ENCODE results near the gene ARID1A. TPM values are rescaled to one million over a fixed set of nuclear protein-coding genes. Genes with fewer than 3 reads are reported as not detected.
A peak's percentile ranks its signal among the peaks of the same experiment; 100 is the strongest.

ARID1A gene
- total and polyA plus RNA-seq, 2 of the 4 experiments (the other 2 are of a cell fraction): 14.0 to 40.7 TPM

DNA sequence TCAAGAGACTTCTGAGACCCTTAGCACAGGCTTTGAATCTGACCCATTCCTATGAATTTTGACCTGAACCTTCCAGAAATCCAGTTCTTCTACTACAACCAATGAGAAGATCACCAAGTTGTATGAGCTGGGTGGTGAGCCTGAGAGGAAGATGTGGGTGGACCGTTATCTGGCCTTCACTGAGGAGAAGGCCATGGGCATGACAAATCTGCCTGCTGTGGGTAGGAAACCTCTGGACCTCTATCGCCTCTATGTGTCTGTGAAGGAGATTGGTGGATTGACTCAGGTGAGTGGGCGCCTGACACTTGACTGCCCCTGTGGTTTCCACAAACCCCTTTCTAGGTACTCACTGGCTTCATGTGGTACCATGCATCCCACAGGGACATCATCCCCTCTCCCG, 71.9 kb downstream of the ARID1A start:
- intact Hi-C loops (cut with micrococcal nuclease): loop anchor here (5.0 kb wide), 1 partner anchor 35 kb away; no protein-coding TSS in a partner anchor
- Histone ChIP-seq H3K4ac (ENCODE audit: low read depth, low read length) (no peak overlapping the region), H2AK9ac (replicated peaks; ENCODE audit: low read depth, low read length, poor library complexity) (no peak overlapping the region), H3K14ac (replicated peaks; ENCODE audit: low read depth, low read length) (0 out of 2 replicates have a peak overlapping the region, but pooled peaks have one; percentile 2), H2BK15ac (ENCODE audit: low read depth, low read length) (no peak overlapping the region), H3K18ac (ENCODE audit: low read depth, low read length) (no peak overlapping the region), H2BK20ac (ENCODE audit: low read depth, low read length) (no peak overlapping the region), H3K27ac (ENCODE audit: insufficient read depth, low read length) (no peak overlapping the region), H4K8ac (ENCODE audit: low read depth in 2 of 2, low read length in 2 of 2) (no peak overlapping the region), H2BK5ac (ENCODE audit: low read depth, low read length, poor library complexity, severe bottlenecking) (no peak overlapping the region), H3K56ac (ENCODE audit: extremely low read depth, insufficient read depth, low read length) (no peak overlapping the region), H3K23ac (ENCODE audit: low read depth, low read length) (0 out of 2 replicates have a peak overlapping the region, but pooled peaks have one; percentile 2), H3K4me2 (ENCODE audit: low read depth, low read length) (no peak overlapping the region), H3K27me3 (ENCODE audit: control insufficient read depth, insufficient read depth, low read length) (no peaks in the 10 kb centered on the region), H4K5ac (ENCODE audit: low read depth, low read length) (no peak overlapping the region), H3K4me3 (ENCODE audit: insufficient read depth, low read depth, low read length) (no peak overlapping the region), H3K36me3 (ENCODE audit: control insufficient read depth, insufficient read depth, low read length) (peaks cover 54% of the 10 kb centered on the region), H3K79me1 (ENCODE audit: low read depth in 1 of 2, low read length in 2 of 2) (peaks cover 36 to 70% of the 10 kb centered on the region in 2 experiments), H2AK5ac (ENCODE audit: low read depth, low read length) (no peak overlapping the region; the same call in 1 of the 2 replicates), H3K9me1 (ENCODE audit: insufficient read depth, low read length) (peaks cover 38% of the 10 kb centered on the region), H4K20me1 (ENCODE audit: insufficient read depth, low read length) (peaks cover 29% of the 10 kb centered on the region), H3K9me3 (ENCODE audit: control insufficient read depth, insufficient read depth, low read length) (no peaks in the 10 kb centered on the region), H3K9ac (ENCODE audit: low read depth, low read length) (no peak overlapping the region), H3K4me1 (ENCODE audit: control insufficient read depth, insufficient read depth, low read length) (peaks cover 26% of the 10 kb centered on the region), H2AFZ (replicated peaks; ENCODE audit: low read length, poor library complexity) (no peak overlapping the region), H2BK120ac (ENCODE audit: low read depth, low read length) (no peak overlapping the region), H4K91ac (ENCODE audit: insufficient read depth, low read depth, low read length) (no peak overlapping the region)
- dilution Hi-C loops (cut with HindIII; ENCODE audit: low sequenced_read_pairs, unreplicated experiment): no loop called here
- in situ Hi-C loops (cut with MboI; ENCODE audit: low sequenced_read_pairs): no loop called here
- ChIA-PET CTCF (no interaction called here), POLR2A (ENCODE audit: unreplicated experiment) (no interaction called here)
- WGBS, 2 experiments (ENCODE audit: extremely low coverage in 2 of 2, insufficient read length in 1 of 2): 100% methylated on average over 1 of the region's 4 CpGs; no CpG with 5 or more reads in 1 of the 2 experiments
- TF ChIP-seq USF2 (IDR thresholded peaks at IDR 0.05; ENCODE audit: low read depth, low read length) (no peak), NFE2L2 (IDR thresholded peaks at IDR 0.05; ENCODE audit: low read depth, low read length) (no peak), POLR2A (IDR thresholded peaks at IDR 0.05; ENCODE audit: low read depth, low read length) (no peak), MXI1 (IDR thresholded peaks at IDR 0.05; ENCODE audit: borderline replicate concordance, low read depth, low read length) (no peak), ELK1 (IDR thresholded peaks at IDR 0.05; ENCODE audit: borderline replicate concordance, low read depth, low read length) (no peak), RFX5 (IDR thresholded peaks at IDR 0.05; ENCODE audit: low read depth, low read length) (no peak), RAD21 (IDR thresholded peaks at IDR 0.05; ENCODE audit: low read length) (no peak), CEBPB (IDR thresholded peaks at IDR 0.05; ENCODE audit: low read depth, low read length) (no peak), RCOR1 (IDR thresholded peaks at IDR 0.05; ENCODE audit: insufficient replicate concordance, low read length) (no peak), CHD1 (IDR thresholded peaks at IDR 0.05; ENCODE audit: low read depth, low read length) (no peak), FOS (IDR thresholded peaks at IDR 0.05; ENCODE audit: low read depth, low read length) (no peak), SMC3 (IDR thresholded peaks at IDR 0.05; ENCODE audit: low read depth, low read length) (no peak), MAZ (IDR thresholded peaks at IDR 0.05; ENCODE audit: borderline replicate concordance, low read depth, low read length) (no peak)
- TF ChIP-seq, protein P1, sequence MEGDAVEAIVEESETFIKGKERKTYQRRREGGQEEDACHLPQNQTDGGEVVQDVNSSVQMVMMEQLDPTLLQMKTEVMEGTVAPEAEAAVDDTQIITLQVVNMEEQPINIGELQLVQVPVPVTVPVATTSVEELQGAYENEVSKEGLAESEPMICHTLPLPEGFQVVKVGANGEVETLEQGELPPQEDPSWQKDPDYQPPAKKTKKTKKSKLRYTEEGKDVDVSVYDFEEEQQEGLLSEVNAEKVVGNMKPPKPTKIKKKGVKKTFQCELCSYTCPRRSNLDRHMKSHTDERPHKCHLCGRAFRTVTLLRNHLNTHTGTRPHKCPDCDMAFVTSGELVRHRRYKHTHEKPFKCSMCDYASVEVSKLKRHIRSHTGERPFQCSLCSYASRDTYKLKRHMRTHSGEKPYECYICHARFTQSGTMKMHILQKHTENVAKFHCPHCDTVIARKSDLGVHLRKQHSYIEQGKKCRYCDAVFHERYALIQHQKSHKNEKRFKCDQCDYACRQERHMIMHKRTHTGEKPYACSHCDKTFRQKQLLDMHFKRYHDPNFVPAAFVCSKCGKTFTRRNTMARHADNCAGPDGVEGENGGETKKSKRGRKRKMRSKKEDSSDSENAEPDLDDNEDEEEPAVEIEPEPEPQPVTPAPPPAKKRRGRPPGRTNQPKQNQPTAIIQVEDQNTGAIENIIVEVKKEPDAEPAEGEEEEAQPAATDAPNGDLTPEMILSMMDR (conservative IDR thresholded peaks at IDR 0.05; ENCODE audit: low read depth, low read length): no peak
- BruUV-seq (replicated peaks): no TSS peak
- DNase-seq (peak; percentile 13), ATAC-seq (ENCODE audit: low read depth) (no peak)
